Karpas-422 (cell line): Measurements from ENCODE around the gene TSPAN11. TPM values are rescaled to one million over a fixed set of nuclear protein-coding genes. Genes with fewer than 3 reads are reported as not detected.
"Not testable (repeated sequence)": the region's sequence is repeated elsewhere in the genome, so short reads cannot be mapped to it uniquely, and the experiment has no call there.

Experiments
- DNase-seq: peaks from one replicate; pipeline ENCODE4 v3.0.0-alpha.2; 2015
- H2AFZ ChIP-seq: fragments of 200-600 bp; sonication (generic); 2 replicates; pipeline ENCODE4 v1.6.1; 2014; ENCODE audit warnings: antibody characterized with exemption, low read length, mixed read lengths
- H3K27ac ChIP-seq: fragments of 200-600 bp; sonication (generic); 2 replicates; pipeline ENCODE4 v1.5.1; 2014; ENCODE audit warnings: mild to moderate bottlenecking, low read length, moderate library complexity
- H3K27me3 ChIP-seq: fragments of 200-600 bp; sonication (generic); 2 replicates; pipeline ENCODE4 v1.6.1; 2014; ENCODE audit warnings: low read length, mixed read lengths
- H3K36me3 ChIP-seq: fragments of 200-600 bp; sonication (generic); 2 replicates; pipeline ENCODE4 v1.6.1; 2014; ENCODE audit warnings: low read length, mixed read lengths; ENCODE audit not compliant: insufficient read depth
- H3K4me1 ChIP-seq: fragments of 200-600 bp; sonication (generic); 2 replicates; pipeline ENCODE4 v1.6.1; 2014; ENCODE audit warnings: mild to moderate bottlenecking, low read length, mixed read lengths
- H3K4me2 ChIP-seq: fragments of 200-600 bp; sonication (generic); 2 replicates; pipeline ENCODE4 v1.6.1; 2014; ENCODE audit warnings: low read length, low read depth, mild to moderate bottlenecking; ENCODE audit not compliant: poor library complexity, severe bottlenecking
- H3K4me3 ChIP-seq: fragments of 200-600 bp; sonication (generic); 2 replicates; pipeline ENCODE4 v1.5.1; 2014; ENCODE audit warnings: mild to moderate bottlenecking, antibody characterized with exemption, low read length, mixed read lengths
- H3K79me2 ChIP-seq: fragments of 200-600 bp; sonication (generic); 2 replicates; pipeline ENCODE4 v1.6.1; 2014; ENCODE audit warnings: mild to moderate bottlenecking, low read length, mixed read lengths
- H3K9ac ChIP-seq: fragments of 200-600 bp; sonication (generic); 2 replicates; pipeline ENCODE4 v1.6.0; 2014; ENCODE audit warnings: low read length
- H3K9me2 ChIP-seq: fragments of 200-600 bp; sonication (generic), shearing (Covaris generic); replicated peaks from 2 replicates; pipeline ENCODE4 v1.6.0; 2014; ENCODE audit warnings: mild to moderate bottlenecking, low read length, moderate library complexity; ENCODE audit not compliant: insufficient read depth
- H3K9me3 ChIP-seq: fragments of 300-700, 200-600 bp; sonication (generic); 2 replicates; pipeline ENCODE4 v1.6.1; 2014; ENCODE audit warnings: low read length, mixed read lengths
- H4K20me1 ChIP-seq: fragments of 200-600 bp; sonication (generic); 2 replicates; pipeline ENCODE4 v1.6.1; 2014; ENCODE audit warnings: mild to moderate bottlenecking, antibody characterized with exemption, low read length, low read depth; ENCODE audit not compliant: insufficient read depth
- total RNA-seq: library from RNA; depleted of rRNA; stranded (reverse); fragments of >200 nt; shearing (Covaris generic); gene quantifications from 2 replicates; pipeline ENCODE4 v1.2.3, GENCODE V29; 2014; ENCODE audit warnings: low replicate concordance

Gene TSPAN11
- total RNA-seq, 1 experiment from 2014 or later = not detected

DNA sequence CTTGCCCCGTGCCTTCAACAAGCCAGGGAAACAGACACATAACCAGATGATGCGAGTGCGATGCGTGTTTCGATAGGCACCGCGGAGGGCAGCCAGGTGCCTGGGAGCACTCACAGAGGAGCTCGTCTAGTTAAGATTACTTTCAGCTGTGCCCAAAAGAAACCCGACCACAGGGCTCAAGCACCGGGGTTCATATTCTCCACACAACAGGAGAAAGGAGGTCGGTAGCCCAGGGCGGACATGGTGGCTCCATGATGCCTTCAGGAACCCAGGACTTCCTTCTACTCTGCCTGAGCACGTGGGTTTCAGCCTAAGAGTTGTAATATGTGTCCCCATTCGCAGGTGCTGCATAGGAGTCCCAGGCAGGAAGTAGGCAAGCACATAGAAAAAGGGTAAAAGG is 93.4 kb downstream of the TSPAN11 start:
- Histone ChIP-seq H3K9me2 (no peaks in the 10 kb centered on the region), H3K36me3 (no peaks in the 10 kb centered on the region), H3K27ac (no peak overlapping the region), H3K9ac (no peak overlapping the region), H3K4me1 (no peaks in the 10 kb centered on the region; the same call in 1 of the 2 replicates), H3K4me2 (no peak overlapping the region), H4K20me1 (no peaks in the 10 kb centered on the region), H3K4me3 (no peak overlapping the region), H3K79me2 (no peaks in the 10 kb centered on the region), H2AFZ (no peak overlapping the region), H3K9me3 (no peaks in the 10 kb centered on the region), H3K27me3 (no peaks in the 10 kb centered on the region)
- no peak for DNase-seq

DNA sequence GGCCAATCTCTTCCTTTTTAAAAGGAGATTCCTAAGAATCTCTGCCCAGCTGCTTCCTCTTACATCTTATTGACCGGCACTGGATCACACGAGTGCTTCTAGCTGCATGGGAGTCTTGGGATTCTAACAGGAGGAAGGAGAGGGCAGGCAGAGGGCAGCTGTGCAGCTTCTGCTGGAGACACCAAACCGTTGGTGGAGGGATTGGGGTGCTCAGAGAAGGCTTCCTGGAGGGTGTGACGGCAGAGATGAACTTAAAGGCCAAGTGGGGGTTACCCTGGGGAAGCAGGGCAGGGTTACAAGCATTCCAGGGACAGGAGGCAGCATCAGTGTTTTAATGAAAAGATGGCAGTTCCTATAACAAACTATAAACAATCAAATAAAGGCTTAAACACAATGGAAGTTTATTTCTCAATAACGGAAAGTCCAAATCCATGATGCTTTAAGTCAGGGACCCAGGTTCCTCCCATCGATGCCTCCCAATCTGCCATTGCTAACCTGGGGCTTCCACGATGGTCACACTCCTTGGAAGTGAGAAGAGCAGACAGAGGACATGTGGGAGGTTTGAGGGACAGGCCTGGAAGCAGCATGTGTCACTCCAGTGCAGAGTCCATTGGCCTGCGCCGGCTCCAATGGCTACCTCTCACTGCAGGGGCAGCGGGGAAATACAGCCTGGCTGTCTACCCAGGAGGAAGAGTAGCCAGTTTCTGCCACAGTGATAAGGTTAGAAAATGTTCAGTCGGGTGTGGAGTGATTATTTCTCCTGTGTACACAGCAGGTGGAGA is 94.0 kb downstream of the TSPAN11 start:
- no peak overlapping the region for H2AFZ ChIP-seq
- H3K27ac ChIP-seq = no peak overlapping the region
- no peak overlapping the region for H3K4me3 ChIP-seq
- H3K4me2 ChIP-seq = no peak overlapping the region
- H3K79me2 ChIP-seq = no peaks in the 10 kb centered on the region
- H3K9ac ChIP-seq = no peak overlapping the region
- H3K4me1 ChIP-seq = no peaks in the 10 kb centered on the region; the same call in 1 of the 2 replicates
- no peaks in the 10 kb centered on the region for H3K9me2 ChIP-seq
- no peaks in the 10 kb centered on the region for H3K27me3 ChIP-seq
- no peak for DNase-seq
- no peaks in the 10 kb centered on the region for H3K36me3 ChIP-seq
- no peaks in the 10 kb centered on the region for H3K9me3 ChIP-seq
- no peaks in the 10 kb centered on the region for H4K20me1 ChIP-seq

GRCh38 chr12:31021181-31021580 is 94.6 kb downstream of the TSPAN11 start:
- Histone ChIP-seq H3K36me3 (no peaks in the 10 kb centered on the region), H3K27me3 (no peaks in the 10 kb centered on the region), H4K20me1 (no peaks in the 10 kb centered on the region), H3K9ac (no peak overlapping the region), H3K27ac (no peak overlapping the region), H3K4me1 (no peaks in the 10 kb centered on the region; the same call in 1 of the 2 replicates), H3K4me2 (no peak overlapping the region), H3K9me3 (no peaks in the 10 kb centered on the region), H2AFZ (no peak overlapping the region), H3K79me2 (no peaks in the 10 kb centered on the region), H3K9me2 (no peaks in the 10 kb centered on the region), H3K4me3 (no peak overlapping the region)
- no peak for DNase-seq

- H3K4me3 ChIP-seq = no peak overlapping the region
- H3K4me1 ChIP-seq = no peaks in the 10 kb centered on the region; the same call in 1 of the 2 replicates
- no peaks in the 10 kb centered on the region for H3K79me2 ChIP-seq
- no peak overlapping the region for H3K9ac ChIP-seq
- H3K36me3 ChIP-seq = no peaks in the 10 kb centered on the region
- H3K9me3 ChIP-seq = no peaks in the 10 kb centered on the region
- no peak for DNase-seq
- H2AFZ ChIP-seq = no peak overlapping the region
- H3K4me2 ChIP-seq = no peak overlapping the region
- no peaks in the 10 kb centered on the region for H4K20me1 ChIP-seq
- H3K27me3 ChIP-seq = no peaks in the 10 kb centered on the region
- H3K27ac ChIP-seq = no peak overlapping the region
- no peaks in the 10 kb centered on the region for H3K9me2 ChIP-seq
These were observed 95.4 kb downstream of the TSPAN11 start for GRCh38 chr12:31021809-31022494.

- no peak overlapping the region for H3K4me2 ChIP-seq
- H3K27ac ChIP-seq = no peak overlapping the region
- no peaks in the 10 kb centered on the region for H3K79me2 ChIP-seq
- no peaks in the 10 kb centered on the region for H3K36me3 ChIP-seq
- DNase-seq = no peak
- H3K9ac ChIP-seq = no peak overlapping the region
- no peaks in the 10 kb centered on the region; the same call in 1 of the 2 replicates for H3K4me1 ChIP-seq
- no peak overlapping the region for H2AFZ ChIP-seq
- no peaks in the 10 kb centered on the region for H3K27me3 ChIP-seq
- no peaks in the 10 kb centered on the region for H4K20me1 ChIP-seq
- no peak overlapping the region for H3K4me3 ChIP-seq
- no peaks in the 10 kb centered on the region for H3K9me3 ChIP-seq
- no peaks in the 10 kb centered on the region for H3K9me2 ChIP-seq
These were observed 96.8 kb downstream of the TSPAN11 start for GRCh38 chr12:31023271-31023724.

DNA sequence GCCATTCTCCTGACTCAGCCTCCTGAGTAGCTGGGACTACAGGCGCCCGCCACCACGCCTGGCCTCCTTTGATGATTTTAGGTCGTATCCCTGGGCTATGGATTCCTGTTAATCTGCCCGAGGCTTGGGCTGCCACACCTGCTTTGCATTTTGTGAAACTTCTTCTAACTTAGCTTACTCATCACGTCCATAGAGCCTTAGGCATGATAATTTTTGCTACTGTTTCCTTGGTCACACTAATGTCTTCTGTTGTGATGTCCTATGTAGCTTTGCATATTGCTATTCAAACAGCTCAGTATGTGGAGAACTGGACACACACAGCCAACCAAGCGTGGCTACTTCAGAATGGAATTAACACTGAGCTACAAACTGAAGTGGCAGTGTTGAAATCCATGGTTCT is 99.7 kb downstream of the TSPAN11 start:
- no peaks in the 10 kb centered on the region for H3K36me3 ChIP-seq
- no peak overlapping the region for H3K27ac ChIP-seq
- DNase-seq = no peak
- H2AFZ ChIP-seq = no peak overlapping the region
- no peak overlapping the region for H3K4me2 ChIP-seq
- no peak overlapping the region for H3K9ac ChIP-seq
- H3K79me2 ChIP-seq = no peaks in the 10 kb centered on the region
- no peak overlapping the region for H3K4me3 ChIP-seq
- H3K27me3 ChIP-seq = no peaks in the 10 kb centered on the region
- no peaks in the 10 kb centered on the region for H3K9me3 ChIP-seq
- H3K9me2 ChIP-seq = no peaks in the 10 kb centered on the region
- no peaks in the 10 kb centered on the region for H4K20me1 ChIP-seq
- H3K4me1 ChIP-seq = no peaks in the 10 kb centered on the region; the same call in 1 of the 2 replicates

DNA sequence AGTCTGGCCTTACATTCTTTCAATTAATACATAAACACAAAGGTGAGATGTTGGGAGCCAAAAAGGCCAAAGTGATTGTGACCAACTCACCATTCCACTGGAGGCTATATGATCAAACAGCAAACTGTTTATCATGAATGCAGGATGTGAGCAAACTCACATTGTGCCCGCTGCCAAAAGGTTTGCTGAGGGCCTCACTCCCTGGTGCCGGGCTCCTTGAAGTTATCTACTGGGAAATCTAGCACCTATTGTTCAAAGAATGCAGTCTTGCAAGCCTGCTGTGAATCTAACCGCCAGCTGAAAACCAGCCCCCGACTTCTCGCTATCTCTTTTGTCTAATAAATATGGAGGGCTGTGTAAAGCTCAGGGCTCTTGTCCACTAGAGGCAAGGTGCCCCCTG is 100.5 kb downstream of the TSPAN11 start:
- not testable (repeated sequence) for H3K79me2 ChIP-seq, H3K36me3 ChIP-seq, H3K9ac ChIP-seq, H3K9me3 ChIP-seq, H3K27ac ChIP-seq, DNase-seq, H3K27me3 ChIP-seq, H2AFZ ChIP-seq, H4K20me1 ChIP-seq, H3K4me2 ChIP-seq, H3K4me1 ChIP-seq, H3K9me2 ChIP-seq, H3K4me3 ChIP-seq

GRCh38 chr12:31029468-31029867 is 102.9 kb downstream of the TSPAN11 start:
- Histone ChIP-seq H3K9me2 (no peaks in the 10 kb centered on the region), H3K36me3 (no peaks in the 10 kb centered on the region), H3K79me2 (no peaks in the 10 kb centered on the region), H3K4me3 (no peak overlapping the region), H3K27me3 (no peaks in the 10 kb centered on the region), H3K9me3 (no peaks in the 10 kb centered on the region), H3K27ac (no peak overlapping the region), H3K4me2 (no peak overlapping the region), H4K20me1 (no peaks in the 10 kb centered on the region), H3K9ac (no peak overlapping the region), H2AFZ (no peak overlapping the region), H3K4me1 (no peaks in the 10 kb centered on the region)
- DNase-seq = no peak
